Measurements from ENCODE around the gene TRIM17. TPM values are rescaled to one million over a fixed set of nuclear protein-coding genes. Genes with fewer than 3 reads are reported as not detected.
A peak's percentile ranks its signal among the peaks of the same experiment; 100 is the strongest.

TRIM17 gene
- total and polyA plus RNA-seq, 9 of the 15 experiments (the other 6 are each of a cell fraction or from before 2014, with no cell fraction given): not detected

GRCh38 chr1:228400692-228401454 is 15.8 kb downstream of the TRIM17 start (continued):
- TF ChIP-seq E2F1 (CRISPR knock-in tag; IDR thresholded peaks at IDR 0.05) (no peak), MAFF (IDR thresholded peaks at IDR 0.05; ENCODE audit: low read length) (peak; percentile 99), C11orf30 (IDR thresholded peaks at IDR 0.05; ENCODE audit: low read depth) (peak; percentile 99), MNT (conservative IDR thresholded peaks at IDR 0.05) (peak in 1 of 2 experiments; percentile 50; a peak in 2 of 4 replicates), RBM39 (optimal IDR thresholded peaks at IDR 0.05; ENCODE audit: low read depth, low read length) (no peak), ZNF316 (IDR thresholded peaks at IDR 0.05) (peak; percentile 99), PRDM10 (IDR thresholded peaks at IDR 0.05; ENCODE audit: partially characterized antibody) (no peak)

Data from K562 (cell line).